Fibroblast of mammary gland (primary cell): ENCODE measurements around the gene PMM1.
A peak's percentile ranks its signal among the peaks of the same experiment; 100 is the strongest.

Experiments used
- DNase-seq: peaks from one replicate; pipeline ENCODE4 v3.0.0-alpha.2; 2010; ENCODE audit warnings: low read depth
- H3K4me3 ChIP-seq: 2 replicates; pipeline ENCODE4 v1.5.1; 2011; ENCODE audit warnings: low read depth, mild to moderate bottlenecking, low read length, moderate library complexity; ENCODE audit not compliant: control insufficient read depth
- TF ChIP-seq, protein P1 (sequence below): conservative IDR thresholded peaks from 2 replicates; pipeline ENCODE4 v1.5.1; 2011; ENCODE audit warnings: low read depth, low read length, inconsistent platforms; ENCODE audit not compliant: control insufficient read depth, insufficient read depth

Gene PMM1

DNA sequence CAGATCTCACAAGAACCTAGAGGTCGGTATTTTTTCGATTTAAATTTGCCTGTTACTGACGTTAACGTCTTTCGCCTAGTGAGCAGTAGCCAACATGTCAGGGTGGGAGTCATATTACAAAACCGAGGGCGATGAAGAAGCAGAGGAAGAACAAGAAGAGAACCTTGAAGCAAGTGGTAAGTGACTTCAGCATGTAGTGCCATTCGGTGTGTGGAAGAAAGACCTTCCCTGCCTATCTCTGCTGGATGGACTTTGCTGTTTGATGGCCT, 32.2 kb upstream of the PMM1 start:
- H3K4me3 ChIP-seq: peak overlapping the region; percentile 94
- TF ChIP-seq, protein P1, sequence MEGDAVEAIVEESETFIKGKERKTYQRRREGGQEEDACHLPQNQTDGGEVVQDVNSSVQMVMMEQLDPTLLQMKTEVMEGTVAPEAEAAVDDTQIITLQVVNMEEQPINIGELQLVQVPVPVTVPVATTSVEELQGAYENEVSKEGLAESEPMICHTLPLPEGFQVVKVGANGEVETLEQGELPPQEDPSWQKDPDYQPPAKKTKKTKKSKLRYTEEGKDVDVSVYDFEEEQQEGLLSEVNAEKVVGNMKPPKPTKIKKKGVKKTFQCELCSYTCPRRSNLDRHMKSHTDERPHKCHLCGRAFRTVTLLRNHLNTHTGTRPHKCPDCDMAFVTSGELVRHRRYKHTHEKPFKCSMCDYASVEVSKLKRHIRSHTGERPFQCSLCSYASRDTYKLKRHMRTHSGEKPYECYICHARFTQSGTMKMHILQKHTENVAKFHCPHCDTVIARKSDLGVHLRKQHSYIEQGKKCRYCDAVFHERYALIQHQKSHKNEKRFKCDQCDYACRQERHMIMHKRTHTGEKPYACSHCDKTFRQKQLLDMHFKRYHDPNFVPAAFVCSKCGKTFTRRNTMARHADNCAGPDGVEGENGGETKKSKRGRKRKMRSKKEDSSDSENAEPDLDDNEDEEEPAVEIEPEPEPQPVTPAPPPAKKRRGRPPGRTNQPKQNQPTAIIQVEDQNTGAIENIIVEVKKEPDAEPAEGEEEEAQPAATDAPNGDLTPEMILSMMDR: no peak
- DNase-seq: no peak

DNA sequence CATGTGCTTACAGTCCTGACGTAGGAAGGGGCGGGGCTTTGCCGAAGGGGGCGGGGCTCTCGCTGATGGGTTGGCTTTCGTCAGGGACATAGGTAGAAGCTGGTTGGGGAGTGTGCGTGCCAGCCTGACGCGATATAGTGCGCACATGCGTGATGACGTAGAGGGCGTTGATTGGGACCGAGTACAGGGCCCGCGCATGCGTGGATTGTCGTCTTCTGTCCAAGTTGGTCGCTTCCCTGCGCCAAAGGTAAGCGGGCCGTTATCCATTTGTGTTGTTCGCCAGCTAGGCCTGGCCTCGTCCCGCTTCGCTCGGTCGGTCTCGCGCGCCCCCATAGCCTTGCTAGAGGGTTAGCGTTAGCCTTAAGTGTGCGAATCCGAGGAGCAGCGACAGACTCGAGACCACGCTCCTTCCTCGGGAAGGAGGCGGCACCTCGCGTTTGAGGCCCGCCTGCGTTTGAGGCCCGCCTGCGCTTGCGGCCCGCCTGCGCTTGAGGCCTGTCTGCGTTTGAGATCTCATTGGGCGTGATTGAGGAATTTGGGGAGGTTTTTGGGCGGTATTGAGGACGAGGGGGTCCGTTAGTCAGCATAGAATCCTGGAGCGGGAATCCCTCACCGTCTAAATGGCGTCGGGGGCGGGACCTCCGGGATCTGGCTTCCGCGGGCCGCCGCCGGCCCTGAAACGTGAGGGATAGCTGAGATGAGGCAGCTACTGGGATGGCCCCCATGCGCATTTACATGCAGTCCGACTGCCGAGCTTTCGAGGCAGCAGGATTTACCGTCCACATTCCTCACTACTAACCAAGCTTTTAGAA, 31.7 kb upstream of the PMM1 start, which contains the start of gene XRCC6:
Gene XRCC6, plus strand, starts transcription at position 197 of the 812 bp plus-strand sequence. CDS start 710 bp downstream, outside the sequence.
- TF ChIP-seq, protein P1: no peak
- DNase-seq: peak; percentile 100
- H3K4me3 ChIP-seq: peak within 1 kb of the TSS; percentile 94

DNA sequence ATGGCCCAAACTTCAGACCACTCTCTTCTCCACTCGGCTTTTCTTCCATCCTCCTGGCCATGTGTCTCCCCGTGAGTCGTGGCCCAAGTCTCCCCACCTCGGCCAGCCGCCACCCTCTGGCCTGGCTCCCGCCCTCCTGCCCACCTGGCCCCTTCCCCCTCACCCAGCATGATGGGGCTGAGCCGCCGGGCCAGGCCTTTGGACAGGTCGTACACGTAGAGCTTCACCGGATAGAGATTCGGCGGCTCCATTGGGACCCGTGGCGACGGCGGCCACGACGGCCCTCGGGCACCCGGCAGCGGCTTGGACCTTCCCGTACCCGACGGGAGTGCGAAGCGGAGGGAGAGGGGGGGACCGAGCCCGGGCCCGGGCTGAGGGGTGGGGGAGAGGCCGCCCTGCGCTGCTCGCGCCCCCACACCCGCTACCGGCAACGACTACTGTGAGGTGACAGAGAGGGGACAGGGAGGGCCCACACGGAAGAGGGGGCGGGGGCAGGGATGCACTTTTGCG, 31.0 kb upstream of the PMM1 start, which contains the start of gene DESI1:
Gene DESI1, minus strand, starts transcription at position 455 of the 510 bp plus-strand sequence. Its CDS starts 204 bp downstream, at position 251.
- TF ChIP-seq, protein P1: no peak
- DNase-seq: no peak
- H3K4me3 ChIP-seq: peak within 1 kb of the TSS; percentile 94

DNA sequence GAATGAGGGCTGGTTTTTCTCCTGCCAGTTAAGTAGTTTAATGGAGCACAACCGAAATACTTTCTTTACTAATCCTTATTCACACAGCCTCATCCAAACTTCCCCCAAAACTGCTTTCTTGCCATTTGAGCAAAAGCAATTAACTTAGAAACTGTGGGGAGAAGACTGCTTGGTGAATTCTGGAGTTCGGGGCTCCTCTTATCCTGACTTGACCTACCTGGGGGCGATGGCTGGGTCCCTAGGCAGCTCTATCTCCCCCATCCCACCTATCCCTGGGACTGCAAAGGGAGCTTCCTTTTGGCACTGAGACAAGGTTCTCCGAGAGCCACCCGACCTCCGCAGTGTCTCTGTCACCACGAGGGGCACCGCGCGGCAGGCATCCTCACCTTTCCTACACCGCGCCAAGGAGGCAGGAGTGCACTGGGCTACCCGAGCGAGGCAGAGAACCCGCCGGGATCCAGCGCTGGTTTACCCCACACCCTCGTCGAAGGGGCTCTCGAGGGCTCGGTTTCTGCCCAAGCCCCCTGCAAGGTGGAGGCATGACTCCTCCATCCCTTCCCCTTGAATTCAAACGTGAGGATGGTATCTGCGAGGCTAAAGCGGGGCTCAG, 30.4 kb upstream of the PMM1 start:
- DNase-seq: no peak
- TF ChIP-seq, protein P1: no peak
- H3K4me3 ChIP-seq: peak overlapping the region; percentile 94

DNA sequence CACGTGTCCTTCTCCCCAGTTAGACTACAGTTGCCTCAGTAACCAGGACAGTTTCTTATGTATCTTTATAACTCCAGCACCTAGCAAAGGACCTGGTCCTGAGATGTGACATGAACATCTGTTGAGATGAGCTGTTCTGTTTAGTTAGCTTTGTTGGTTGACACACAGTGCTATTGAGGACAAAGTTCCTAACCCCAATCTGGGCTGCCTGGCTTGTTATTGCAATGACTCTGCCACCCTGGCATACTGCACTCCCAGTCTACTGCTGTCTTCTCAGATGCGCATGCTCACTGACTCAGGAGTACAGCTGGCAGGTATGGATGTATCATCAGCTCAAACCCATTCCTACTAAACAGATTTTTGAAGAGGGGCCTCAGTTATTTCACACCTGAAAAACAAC, 23.8 kb upstream of the PMM1 start:
- TF ChIP-seq, protein P1: no peak
- DNase-seq: peak; percentile 51
- no peak overlapping the region for H3K4me3 ChIP-seq

DNA sequence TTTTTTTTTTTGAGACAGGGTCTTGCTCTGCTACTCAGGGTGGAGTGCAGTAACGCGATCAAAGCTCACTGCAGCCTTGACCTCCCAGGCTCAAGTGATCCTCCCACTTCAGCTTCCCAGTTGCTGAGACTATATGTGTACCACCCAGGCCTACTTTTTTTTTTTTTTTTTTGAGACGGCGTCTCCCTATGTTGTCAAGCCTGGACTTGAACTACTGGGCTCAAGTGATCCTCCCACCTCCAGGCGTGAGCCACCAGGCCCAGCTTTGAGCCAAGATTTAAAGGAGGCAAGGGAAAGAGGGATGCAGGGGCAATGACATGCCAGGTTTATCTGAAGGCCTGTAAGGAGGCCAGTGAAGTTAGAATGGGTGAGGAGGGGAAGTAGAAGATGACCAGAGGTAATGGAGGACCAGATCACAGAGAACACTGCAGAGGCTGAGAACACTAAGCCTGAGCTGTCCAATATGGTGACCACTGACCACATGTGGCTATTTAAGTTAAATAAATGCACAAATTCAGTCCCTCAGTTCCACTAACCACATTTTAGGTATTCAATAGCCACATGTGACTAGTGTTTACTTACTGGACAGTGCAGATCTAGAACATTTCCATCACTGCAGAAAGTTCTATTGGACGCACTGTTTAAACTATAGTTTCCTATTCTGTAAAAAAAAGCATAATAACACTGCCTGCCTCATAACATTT, 23.1 kb upstream of the PMM1 start:
- no peak for DNase-seq
- no peak overlapping the region for H3K4me3 ChIP-seq
- TF ChIP-seq, protein P1: no peak
